GM18520 (cell line): Measurements from ENCODE around the gene AGAP1.

ENCODE experiments used
- ATAC-seq: cut with Tn5 transposase; IDR thresholded peaks from one replicate; pipeline ENCODE4 v1.9.1; 2021; ENCODE audit not compliant: unreplicated experiment

The AGAP1 gene

DNA sequence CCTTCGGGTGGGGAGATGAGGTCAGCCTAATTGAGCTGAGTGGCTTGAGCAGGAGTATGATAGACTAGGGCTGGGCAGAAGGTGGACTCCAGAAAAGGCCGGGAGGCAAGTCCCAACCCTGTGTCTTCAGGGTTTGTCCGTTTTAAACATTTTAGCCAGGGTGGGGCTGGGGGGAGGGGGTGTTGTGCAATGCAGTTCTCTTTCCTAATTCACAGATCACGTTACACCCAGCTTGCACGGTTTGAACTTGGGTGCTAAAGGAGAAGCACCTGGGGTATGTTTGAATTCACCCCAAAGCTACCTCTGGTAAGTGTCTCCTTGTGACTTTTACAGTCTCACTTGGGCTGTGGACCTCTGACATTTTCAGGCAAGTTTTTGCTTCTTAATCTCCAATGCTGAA is 233.3 kb downstream of the AGAP1 start:
- no peak for ATAC-seq

GRCh38 chr2:235727891-235728799 is 234.3 kb downstream of the AGAP1 start:
- no peak for ATAC-seq

DNA sequence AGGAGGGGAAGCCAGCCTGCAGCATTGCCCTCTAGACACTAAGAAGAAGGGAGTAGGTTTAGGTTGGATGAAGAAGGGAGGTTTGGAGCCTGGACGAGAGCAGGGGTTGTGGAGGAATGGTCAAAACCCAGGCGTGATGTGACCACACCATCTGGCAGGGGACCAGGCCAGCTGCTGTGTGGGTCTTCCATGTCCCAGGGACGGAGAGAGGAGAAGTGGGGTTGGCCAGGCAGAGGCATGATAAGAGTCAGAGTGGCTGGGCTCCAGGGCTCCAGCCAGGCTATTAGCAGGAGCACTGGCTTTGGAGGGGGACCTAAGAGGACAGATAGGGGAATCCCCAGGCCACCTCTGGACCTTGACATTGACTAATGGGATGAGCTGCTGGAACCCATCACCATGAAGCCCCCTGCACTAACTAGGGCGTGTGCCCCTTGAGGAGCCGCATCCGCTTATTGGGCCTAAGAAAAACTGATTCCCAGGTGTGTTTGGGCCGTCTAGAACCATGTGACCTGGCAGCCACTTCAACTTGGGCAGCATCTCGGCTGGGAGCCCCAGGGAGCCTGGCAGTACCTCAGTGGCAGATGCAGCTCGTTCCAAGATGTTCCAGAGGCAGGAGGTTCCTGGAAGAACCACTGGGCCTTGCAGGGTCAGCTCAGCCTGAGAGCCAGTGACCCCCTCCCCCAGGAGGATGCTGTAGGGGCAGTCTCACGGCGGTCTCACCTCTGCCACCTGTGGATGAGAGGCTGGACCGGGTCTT is 235.1 kb downstream of the AGAP1 start:
- ATAC-seq = no peak

DNA sequence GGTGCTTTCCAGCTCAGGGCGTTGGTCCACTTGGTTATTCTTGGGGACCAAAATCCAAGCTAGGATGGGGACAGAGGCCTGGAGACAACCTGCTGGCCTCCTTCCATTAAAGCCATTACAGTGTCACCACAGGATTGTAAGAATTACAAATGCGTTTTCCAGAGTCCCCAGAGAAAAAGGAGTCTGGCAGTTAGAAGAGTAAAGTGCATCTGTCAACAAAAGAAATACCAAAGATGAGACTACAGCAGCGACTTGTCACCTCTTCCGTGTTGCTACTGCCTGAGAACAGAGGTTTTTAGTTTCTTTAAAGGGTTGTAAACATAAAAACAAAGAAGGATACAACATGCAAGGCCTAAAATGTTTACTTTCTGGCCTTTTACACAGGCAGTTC is 235.7 kb downstream of the AGAP1 start:
- no peak for ATAC-seq

- no peak for ATAC-seq
Measured at GRCh38 chr2:235730115-235730514, 236.3 kb downstream of the AGAP1 start.

DNA sequence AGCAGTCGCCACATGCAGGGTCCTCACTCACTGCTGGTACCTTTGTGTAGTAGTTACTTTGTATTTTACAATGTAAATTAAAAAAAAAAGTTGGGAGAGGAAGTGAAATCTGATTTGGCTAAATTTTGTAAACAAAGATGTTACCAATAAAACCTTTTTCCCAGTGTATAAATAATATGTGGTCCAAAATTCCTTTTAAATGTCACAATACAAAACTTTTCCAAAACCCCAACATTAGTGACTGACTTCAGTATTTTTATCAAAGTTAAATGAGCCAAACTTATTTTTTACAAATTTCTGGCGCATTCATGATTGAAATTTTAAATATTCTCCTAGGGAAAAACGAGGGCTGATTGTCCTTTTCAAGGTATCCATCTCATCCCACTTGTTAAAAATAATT is 239.9 kb downstream of the AGAP1 start:
- no peak for ATAC-seq

DNA sequence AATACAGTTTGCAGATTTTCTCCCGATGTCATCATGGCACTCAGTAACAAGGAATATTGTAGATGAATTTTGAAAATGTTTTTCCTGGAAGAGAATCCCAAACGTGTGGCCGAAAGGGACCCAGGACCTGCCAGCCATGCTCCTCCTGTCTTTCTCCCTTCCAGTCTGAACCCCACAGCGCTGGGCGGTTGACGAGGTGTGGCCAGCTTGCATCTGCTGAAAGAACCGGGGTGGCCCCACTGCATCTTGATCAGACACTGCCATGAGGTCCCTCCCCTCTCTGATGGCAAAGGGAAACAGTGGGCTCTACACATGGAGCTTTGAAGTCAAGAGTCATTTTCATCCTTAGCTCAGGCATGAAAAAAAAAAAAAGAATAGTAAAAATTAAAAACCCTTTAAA is 240.3 kb downstream of the AGAP1 start:
- ATAC-seq = no peak

DNA sequence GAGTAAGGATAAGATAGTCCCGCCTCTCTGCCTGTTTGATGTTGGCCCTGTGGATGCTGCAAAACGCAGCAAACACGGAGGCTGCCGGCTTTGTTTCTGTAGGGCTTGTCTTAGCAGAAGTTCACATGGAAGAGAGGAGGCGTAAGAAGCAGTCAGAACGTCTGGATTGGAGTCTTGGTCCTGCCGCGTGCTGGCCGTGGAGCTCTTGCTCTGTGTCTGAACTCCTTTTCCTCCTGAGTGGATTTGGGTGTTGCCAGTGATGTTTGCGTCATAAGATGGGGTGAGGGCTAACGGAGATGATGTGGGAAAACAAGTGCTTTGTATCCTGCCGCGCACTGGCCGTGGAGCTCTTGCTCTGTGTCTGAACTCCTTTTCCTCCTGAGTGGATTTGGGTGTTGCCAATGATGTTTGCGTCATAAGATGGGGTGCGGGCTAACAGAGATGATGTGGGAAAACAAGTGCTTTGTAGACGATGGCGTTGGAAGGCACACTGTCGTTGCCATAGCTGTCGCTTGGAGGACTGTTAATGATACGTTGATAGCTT is 240.9 kb downstream of the AGAP1 start:
- ATAC-seq = no peak

DNA sequence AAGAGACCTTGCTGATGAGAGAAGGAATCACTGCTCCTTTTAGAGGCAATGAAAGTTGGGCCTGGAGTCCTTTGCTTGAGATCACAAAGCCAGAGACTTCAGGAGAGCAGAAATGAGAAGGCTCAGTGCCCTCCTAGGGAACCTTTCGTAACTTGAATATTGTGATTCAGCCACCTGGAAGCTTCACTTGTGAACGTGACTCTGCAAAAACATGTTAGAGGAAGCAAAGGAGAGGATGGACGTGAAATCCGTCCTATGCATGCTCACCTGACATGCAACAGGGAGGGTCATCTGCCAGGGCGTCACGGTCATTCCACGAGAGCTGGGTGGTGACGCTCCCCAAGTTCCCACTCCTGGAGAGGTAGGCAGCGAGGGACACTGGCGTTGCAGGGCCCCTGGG is 243.6 kb downstream of the AGAP1 start:
- ATAC-seq = no peak

GRCh38 chr2:235737840-235738239 is 244.0 kb downstream of the AGAP1 start:
- no peak for ATAC-seq

- ATAC-seq = no peak
Measured at GRCh38 chr2:235739704-235740415, 246.0 kb downstream of the AGAP1 start.

- ATAC-seq = no peak
Measured at GRCh38 chr2:235740821-235741220, 247.0 kb downstream of the AGAP1 start.

- ATAC-seq = no peak
Measured at GRCh38 chr2:235744161-235744560, 250.3 kb downstream of the AGAP1 start.

GRCh38 chr2:235745597-235745996 is 251.8 kb downstream of the AGAP1 start:
- no peak for ATAC-seq

DNA sequence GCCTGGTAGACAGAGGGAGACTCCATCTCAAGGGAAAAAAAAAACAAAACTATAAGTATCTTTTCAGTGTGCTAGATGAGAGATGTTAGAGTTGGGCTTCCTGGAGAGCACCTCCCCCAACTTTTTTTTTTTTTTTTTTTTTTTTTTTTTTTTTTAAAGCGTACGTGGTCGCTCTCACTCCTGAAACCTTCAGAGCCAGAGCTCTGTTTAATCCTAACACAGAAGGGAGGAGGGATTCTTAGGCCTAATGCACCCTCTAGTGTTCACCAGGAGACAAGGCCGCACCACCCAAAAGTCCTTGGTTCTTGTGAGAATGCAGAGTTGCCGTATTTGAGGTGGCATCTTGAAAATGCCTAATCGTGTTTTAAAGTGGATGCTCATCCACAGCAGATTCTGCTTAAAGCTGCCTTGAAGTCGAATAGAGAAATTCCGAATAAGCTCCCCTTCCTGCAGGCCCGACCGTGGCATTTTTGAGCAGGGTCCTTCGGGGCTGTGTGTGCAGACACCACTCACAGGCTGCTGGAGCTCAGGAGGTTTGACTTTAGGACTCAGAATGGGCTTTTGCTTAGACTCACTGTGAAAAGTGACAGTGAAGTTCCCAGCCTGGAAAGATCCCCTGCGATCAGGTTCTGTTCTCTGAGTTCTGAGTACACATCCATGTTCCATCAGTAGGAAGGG is 252.6 kb downstream of the AGAP1 start:
- ATAC-seq = no peak

DNA sequence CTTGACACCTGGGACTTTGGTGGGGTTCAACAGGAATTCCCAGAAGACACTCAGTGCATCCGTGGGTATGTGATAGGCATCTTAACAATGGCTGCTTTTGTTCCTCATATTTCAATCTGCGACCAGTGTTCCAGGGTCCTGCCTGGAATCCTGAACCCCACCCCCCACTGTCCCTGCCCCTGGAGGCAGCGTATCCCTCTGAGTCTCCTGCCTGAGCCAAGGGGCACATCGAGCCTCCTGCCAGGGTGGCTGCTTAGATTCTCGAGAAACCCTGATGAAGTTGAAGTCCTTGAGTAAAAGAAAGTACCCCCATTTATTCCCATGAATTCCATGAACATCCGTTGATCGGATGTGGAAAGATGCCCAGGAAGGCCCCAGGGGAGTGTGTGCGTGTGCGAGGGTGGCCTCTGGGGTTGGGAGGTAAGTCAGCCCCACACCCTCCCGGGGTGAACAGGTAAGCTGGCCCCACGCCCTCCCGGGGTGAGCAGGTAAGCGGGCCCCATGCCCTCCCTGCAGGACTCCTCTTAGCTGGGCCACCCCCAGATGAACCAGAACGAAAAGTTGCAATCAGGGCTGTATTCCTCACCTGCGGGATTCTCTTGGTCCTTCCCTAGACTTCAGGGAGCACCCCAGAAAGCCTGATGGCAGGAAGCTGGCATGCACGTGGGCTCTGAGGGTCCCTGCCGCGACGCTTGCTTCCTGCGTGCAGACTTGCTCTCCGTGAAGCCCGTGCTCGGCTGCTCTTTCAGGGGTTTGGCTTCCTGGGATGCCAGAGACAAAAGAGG is 253.3 kb downstream of the AGAP1 start:
- ATAC-seq = no peak

DNA sequence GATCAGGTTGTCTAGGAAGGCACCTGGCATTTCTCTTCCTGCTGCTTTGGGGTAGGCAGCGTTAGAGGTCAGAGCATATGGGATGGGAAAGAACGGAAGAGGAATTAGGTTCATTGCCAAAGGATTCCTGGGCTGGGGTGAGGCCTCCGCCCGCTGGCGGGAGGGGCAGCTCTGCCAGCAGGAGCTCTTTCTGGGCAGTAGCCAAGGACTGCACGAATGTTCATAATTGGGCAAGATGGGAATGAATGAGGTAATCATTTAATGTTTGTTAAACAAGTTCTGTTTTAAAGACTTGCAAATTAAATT is 253.9 kb downstream of the AGAP1 start:
- ATAC-seq = no peak

DNA sequence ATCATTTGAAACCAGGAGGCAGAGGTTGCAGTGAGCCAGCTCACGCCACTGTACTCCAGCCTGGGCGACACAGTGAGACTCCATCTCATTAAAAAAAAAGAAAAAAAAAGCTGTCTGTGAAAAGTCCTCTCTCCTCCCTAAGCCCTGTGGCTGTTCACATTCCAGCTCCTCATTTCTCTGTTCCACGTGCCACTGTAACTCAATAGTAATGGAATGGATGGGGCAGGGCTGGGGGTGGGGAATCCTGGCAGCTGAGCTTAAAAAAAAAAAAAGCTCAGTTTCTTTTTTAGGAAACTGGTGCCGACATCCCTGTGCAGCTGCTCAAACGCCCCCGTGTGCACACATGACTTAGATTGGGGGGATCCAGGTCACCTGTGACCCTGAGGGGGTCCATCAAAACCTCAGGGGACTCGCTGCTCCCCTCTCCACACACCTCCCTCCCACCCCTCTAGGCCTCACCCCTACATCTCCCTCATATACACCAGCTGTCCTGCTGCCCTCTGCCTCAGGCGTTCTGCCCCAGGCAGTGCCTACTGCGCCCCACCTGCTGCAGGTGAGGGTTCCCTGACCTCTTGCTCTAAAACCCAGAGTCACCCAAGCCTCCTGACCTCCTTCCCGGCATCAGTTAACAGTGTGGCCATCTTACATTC is 255.4 kb downstream of the AGAP1 start:
- ATAC-seq = no peak

DNA sequence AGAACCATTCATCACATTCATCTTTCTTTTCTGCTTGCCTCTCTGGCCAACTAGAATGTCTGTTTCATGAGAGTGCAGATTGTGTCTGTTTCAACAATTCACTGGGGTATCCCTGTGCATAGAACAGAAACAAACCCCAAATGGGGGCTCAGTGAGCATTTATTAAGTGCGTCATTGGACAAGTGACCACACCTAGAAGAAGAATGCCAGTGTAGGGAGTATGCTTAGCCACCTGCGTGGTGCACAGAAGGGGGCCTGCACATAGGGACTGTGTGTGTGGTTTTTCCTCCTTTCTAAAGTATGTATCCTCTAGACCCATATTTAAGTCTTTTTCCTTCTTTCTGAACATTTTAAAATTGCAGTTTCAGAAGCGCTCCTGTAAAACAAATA is 255.9 kb downstream of the AGAP1 start:
- no peak for ATAC-seq

DNA sequence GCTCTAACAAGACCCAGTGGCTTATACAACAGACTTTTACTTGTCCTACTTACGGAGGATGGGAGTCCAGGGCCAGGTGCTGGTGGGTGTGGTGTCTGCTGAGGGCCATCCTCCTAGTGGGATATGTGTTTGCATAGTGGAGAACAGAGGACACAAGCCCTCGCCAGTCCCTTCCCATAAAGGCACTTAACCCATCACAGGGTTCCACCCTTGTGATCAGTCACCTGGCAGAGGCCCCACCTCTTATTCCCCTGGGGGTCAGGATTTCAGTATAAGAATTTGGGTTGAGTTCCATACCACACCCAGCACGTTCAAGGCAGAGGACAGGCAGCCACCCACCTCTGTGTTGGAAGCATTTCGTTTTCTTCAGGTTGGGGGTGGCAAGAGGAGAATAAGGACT is 259.0 kb downstream of the AGAP1 start:
- ATAC-seq = no peak
